Sigmoid colon (tissue), 4 donors: ENCODE measurements around the gene GRM8.

Source experiments
- EP300 ChIP-seq, 4 donors: sonication (generic); formaldehyde crosslinking; IDR thresholded peaks; one replicate each; pipeline ENCODE4 v1.6.1; 2017; ENCODE audit warnings: antibody characterized with exemption in 4 of 4
- TF ChIP-seq, protein P1 (sequence below), 4 experiments: fragments of 450-650 bp in 3 of 4; fragments of 200-600 bp in 1 of 4; IDR thresholded peaks; one replicate each; pipeline ENCODE4 v1.5.1; 2016 to 2019; ENCODE audit warnings: antibody characterized with exemption in 4 of 4, mild to moderate bottlenecking in 3 of 4, moderate library complexity in 2 of 4

DNA sequence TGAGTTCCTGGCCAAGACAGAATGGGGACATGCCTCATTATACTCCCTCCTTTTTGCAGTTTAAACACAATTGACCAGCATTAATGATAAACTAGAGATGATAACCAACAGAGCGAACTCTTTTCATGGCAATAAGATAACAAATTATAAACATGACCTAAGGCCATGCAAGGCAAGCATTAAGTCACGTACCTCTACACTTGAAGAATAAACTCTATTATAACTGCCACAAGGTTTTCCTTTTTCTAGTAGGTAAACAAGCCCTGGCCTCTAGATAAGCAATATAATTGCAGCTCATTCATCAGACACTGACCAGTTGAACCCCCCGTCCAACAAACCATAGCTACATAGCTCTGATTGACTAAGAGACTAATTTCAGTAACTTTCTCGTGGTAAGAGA, 767.0 kb downstream of the GRM8 start:
- TF ChIP-seq, protein P1, sequence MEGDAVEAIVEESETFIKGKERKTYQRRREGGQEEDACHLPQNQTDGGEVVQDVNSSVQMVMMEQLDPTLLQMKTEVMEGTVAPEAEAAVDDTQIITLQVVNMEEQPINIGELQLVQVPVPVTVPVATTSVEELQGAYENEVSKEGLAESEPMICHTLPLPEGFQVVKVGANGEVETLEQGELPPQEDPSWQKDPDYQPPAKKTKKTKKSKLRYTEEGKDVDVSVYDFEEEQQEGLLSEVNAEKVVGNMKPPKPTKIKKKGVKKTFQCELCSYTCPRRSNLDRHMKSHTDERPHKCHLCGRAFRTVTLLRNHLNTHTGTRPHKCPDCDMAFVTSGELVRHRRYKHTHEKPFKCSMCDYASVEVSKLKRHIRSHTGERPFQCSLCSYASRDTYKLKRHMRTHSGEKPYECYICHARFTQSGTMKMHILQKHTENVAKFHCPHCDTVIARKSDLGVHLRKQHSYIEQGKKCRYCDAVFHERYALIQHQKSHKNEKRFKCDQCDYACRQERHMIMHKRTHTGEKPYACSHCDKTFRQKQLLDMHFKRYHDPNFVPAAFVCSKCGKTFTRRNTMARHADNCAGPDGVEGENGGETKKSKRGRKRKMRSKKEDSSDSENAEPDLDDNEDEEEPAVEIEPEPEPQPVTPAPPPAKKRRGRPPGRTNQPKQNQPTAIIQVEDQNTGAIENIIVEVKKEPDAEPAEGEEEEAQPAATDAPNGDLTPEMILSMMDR (IDR thresholded peaks at IDR 0.05): no peak
- TF ChIP-seq EP300 (IDR thresholded peaks at IDR 0.05): no peak
